Lung (tissue), 16 donors: ENCODE data around the gene SYNGR1. TPM values are rescaled to one million over a fixed set of nuclear protein-coding genes. Genes with fewer than 3 reads are reported as not detected.
A peak's percentile ranks its signal among the peaks of the same experiment; 100 is the strongest.

Experiments
- ATAC-seq: fragments of 200-7000 bp; cut with Tn5 transposase; one replicate; pipeline ENCODE4 v1.9.1; 2020; ENCODE audit warnings: moderate number of reproducible peaks; ENCODE audit not compliant: insufficient read depth, low FRiP score
- DNase-seq, 3 donors: peaks; one replicate each; pipeline ENCODE4 v3.0.0-alpha.2; 2013 to 2017
- H3K27ac ChIP-seq, 2 donors: one replicate each; pipeline ENCODE4 v1.5.1; 2013; ENCODE audit warnings: mild to moderate bottlenecking in 2 of 2, moderate library complexity in 2 of 2, control low read depth in 1 of 2, inconsistent platforms in 1 of 2, low read depth in 1 of 2, low read length in 1 of 2
- H3K27me3 ChIP-seq, 3 donors: one replicate each; pipeline ENCODE4 v1.5.1; 2013; ENCODE audit warnings: low read length in 2 of 3; ENCODE audit not compliant: control insufficient read depth in 3 of 3, insufficient read depth in 3 of 3
- H3K36me3 ChIP-seq, 4 donors: one replicate each; pipeline ENCODE4 v1.5.1; 2013; ENCODE audit warnings: low read length in 4 of 4, mild to moderate bottlenecking in 1 of 4, moderate library complexity in 1 of 4; ENCODE audit not compliant: control insufficient read depth in 4 of 4, insufficient read depth in 4 of 4
- H3K4me1 ChIP-seq, 5 donors: one replicate each; pipeline ENCODE4 v1.5.1; 2013; ENCODE audit warnings: low read length in 5 of 5, mild to moderate bottlenecking in 2 of 5, moderate library complexity in 1 of 5; ENCODE audit not compliant: control insufficient read depth in 5 of 5, insufficient read depth in 5 of 5
- H3K4me3 ChIP-seq: one replicate; pipeline ENCODE4 v1.5.1; 2013; ENCODE audit warnings: mild to moderate bottlenecking, control low read depth, moderate library complexity
- H3K9ac ChIP-seq, 2 donors: one replicate each; pipeline ENCODE4 v1.5.1; 2013; ENCODE audit warnings: low read length in 2 of 2, control low read depth in 1 of 2; ENCODE audit not compliant: insufficient read depth in 1 of 2
- H3K9me3 ChIP-seq, 4 donors: one replicate each; pipeline ENCODE4 v1.5.1; 2013; ENCODE audit warnings: low read length in 3 of 4, mild to moderate bottlenecking in 1 of 4, moderate library complexity in 1 of 4; ENCODE audit not compliant: control insufficient read depth in 4 of 4, insufficient read depth in 3 of 4
- WGBS, 2 donors: extraction: QIAGEN DNeasy Blood & Tissue Kit; methylation state at CpG; one replicate each; pipeline ENCODE4 v1.1.7; 2013; 5-methylcytosine and 5-hydroxymethylcytosine counted together
- long read RNA-seq, 5 donors: transcript quantifications; one replicate each; lab custom pipeline, GENCODE V29; 2026
- polyA plus RNA-seq, 2 donors: library from polyadenylated mRNA; stranded (reverse); fragments of 200-250 nt; gene quantifications; one replicate each; pipeline ENCODE4 v1.2.1, GENCODE V29; 2013
- total RNA-seq, 2 donors: library from RNA; depleted of rRNA in 1 of 2; stranded (reverse); fragments of >200 nt in 1 of 2; gene quantifications; one replicate each; pipeline ENCODE4 v1.2.1, GENCODE V29; 2014 to 2021
- TF ChIP-seq, protein P1 (sequence below): IDR thresholded peaks from 2 replicates; pipeline ENCODE4 v1.5.1; 2012; ENCODE audit warnings: mild to moderate bottlenecking; ENCODE audit errors: control extremely low read depth, extremely low read depth
- donor health status: control.
- donor health status: control.
- donor health status: Bipolar disorder and iron deficiency.
- donor health status: healthy.
- donor health status: DM: yes; HTN: yes; CAD: no.

SYNGR1 gene, protein sequence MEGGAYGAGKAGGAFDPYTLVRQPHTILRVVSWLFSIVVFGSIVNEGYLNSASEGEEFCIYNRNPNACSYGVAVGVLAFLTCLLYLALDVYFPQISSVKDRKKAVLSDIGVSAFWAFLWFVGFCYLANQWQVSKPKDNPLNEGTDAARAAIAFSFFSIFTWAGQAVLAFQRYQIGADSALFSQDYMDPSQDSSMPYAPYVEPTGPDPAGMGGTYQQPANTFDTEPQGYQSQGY
- total RNA-seq (10 to 100 TPM in 1 of 2 donors, 1 to 10 TPM in 1; 4.9 to 13.3 TPM), polyA plus RNA-seq (1 to 10 TPM; 3.5 to 6.1 TPM)
- long read RNA-seq, donor 1, full-length matches to known transcripts: 25 of 25 reads
- long read RNA-seq, donor 1, partial matches to known transcripts: 0 of 25 reads
- long read RNA-seq, donor 1, other reads (novel, unspliced or antisense): 0 of 25 reads
- long read RNA-seq, donor 2, full-length matches to known transcripts: 6 of 6 reads
- long read RNA-seq, donor 2, partial matches to known transcripts: 0 of 6 reads
- long read RNA-seq, donor 2, other reads (novel, unspliced or antisense): 0 of 6 reads
- long read RNA-seq, donor 3, full-length matches to known transcripts: 10 of 10 reads
- long read RNA-seq, donor 3, partial matches to known transcripts: 0 of 10 reads
- long read RNA-seq, donor 3, other reads (novel, unspliced or antisense): 0 of 10 reads
- long read RNA-seq, donor 4, full-length matches to known transcripts: 12 of 12 reads
- long read RNA-seq, donor 4, partial matches to known transcripts: 0 of 12 reads
- long read RNA-seq, donor 4, other reads (novel, unspliced or antisense): 0 of 12 reads
- long read RNA-seq, donor 5, full-length matches to known transcripts: 31 of 31 reads
- long read RNA-seq, donor 5, partial matches to known transcripts: 0 of 31 reads
- long read RNA-seq, donor 5, other reads (novel, unspliced or antisense): 0 of 31 reads

DNA sequence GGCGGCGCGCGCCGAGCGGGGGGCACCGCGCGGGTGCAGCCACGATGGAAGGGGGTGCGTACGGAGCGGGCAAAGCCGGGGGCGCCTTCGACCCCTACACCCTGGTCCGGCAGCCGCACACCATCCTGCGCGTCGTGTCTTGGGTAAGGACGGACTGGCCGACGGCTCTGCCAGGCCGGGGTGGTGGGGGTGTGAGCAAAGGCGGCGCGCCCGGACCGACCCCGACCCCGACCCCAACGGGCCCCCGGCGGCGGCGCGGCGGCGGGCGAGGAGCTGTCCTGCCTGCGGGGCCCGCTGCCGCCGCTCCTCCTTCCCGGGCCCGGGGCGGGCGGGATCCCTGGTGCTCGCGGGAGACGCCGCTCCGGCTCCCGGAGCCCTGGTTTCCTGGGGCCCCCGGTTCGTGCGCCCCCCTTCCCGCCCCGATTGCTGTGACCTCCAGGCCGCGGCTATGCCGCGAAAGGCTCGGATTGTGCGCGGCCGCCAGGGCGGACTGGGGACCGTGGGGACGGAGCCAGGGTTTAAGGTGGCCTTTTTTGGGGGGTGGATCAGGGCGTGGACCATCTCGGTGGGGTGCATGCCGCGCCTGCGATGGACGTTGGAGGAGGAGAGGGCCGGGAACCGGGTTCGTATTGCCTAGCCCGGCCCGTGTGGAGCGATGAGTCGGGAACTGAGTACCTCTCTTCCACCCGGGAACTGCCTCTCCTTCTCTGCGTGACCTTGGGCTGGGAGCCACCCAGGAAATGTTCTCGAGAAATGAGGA, at the start of gene SYNGR1:
TSS of gene SYNGR1 (plus strand) at position 25 of the 760 bp plus-strand sequence. CDS start at position 45, 20 bp downstream.
- H3K36me3 ChIP-seq: no peaks in the 10 kb centered on the region
- DNase-seq (peak in 2 of 3 donors; percentile 23 to 58), ATAC-seq (no peak)
- peak within 1 kb of the TSS in 1 of 2 donors; percentile 64 for H3K27ac ChIP-seq
- H3K27me3 ChIP-seq: no peaks in the 10 kb centered on the region
- no peaks in the 10 kb centered on the region for H3K9me3 ChIP-seq
- H3K4me1 ChIP-seq: peaks cover 0 to 22% (median 12%) of the 10 kb centered on the region in 5 donors
- TF ChIP-seq, protein P1, sequence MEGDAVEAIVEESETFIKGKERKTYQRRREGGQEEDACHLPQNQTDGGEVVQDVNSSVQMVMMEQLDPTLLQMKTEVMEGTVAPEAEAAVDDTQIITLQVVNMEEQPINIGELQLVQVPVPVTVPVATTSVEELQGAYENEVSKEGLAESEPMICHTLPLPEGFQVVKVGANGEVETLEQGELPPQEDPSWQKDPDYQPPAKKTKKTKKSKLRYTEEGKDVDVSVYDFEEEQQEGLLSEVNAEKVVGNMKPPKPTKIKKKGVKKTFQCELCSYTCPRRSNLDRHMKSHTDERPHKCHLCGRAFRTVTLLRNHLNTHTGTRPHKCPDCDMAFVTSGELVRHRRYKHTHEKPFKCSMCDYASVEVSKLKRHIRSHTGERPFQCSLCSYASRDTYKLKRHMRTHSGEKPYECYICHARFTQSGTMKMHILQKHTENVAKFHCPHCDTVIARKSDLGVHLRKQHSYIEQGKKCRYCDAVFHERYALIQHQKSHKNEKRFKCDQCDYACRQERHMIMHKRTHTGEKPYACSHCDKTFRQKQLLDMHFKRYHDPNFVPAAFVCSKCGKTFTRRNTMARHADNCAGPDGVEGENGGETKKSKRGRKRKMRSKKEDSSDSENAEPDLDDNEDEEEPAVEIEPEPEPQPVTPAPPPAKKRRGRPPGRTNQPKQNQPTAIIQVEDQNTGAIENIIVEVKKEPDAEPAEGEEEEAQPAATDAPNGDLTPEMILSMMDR: no peak
- H3K9ac ChIP-seq: peak within 1 kb of the TSS; percentile 39 to 65
- WGBS, 2 donors: 0 to 1% methylated on average over 41 to 87 of the region's 87 CpGs
- peak within 1 kb of the TSS; percentile 66 for H3K4me3 ChIP-seq

DNA sequence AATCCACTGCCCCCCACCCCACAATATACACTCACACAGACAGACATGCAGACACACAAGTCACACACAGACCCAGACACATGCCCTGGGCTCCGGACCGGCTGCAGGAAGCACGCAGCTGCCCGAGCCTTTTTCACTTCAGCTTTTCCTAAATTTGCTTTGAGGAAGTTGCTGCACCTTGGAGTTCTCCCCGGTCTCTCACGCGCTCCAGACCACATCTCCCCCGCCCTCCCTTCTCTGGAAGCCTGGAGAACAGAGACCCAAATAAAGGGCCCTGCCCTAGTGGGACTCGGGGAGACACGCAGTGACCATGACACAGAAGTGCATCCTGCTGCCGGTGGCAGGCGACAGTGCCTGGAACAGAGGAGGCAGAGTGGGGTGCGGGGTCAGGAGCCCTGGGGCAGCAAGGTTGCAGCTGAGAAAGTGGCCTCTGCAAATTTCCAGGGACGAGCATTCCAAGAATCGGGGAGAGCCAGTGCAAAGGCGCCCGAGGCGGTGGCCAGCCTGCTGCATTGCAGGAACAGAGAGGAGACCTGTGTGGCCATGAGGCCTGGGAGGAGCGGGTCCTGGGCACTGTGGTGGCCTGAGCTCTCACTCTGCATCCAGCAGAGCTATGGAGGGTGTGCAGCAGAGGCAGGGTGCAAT, 49.5 kb upstream of the SYNGR1 start:
- Histone ChIP-seq H3K9ac (no peak overlapping the region), H3K9me3 (no peaks in the 10 kb centered on the region), H3K36me3 (no peaks in the 10 kb centered on the region), H3K4me1 (peaks cover 0 to 24% (median 5%) of the 10 kb centered on the region in 5 donors), H3K27ac (peak overlapping the region; percentile 25 to 76), H3K27me3 (no peaks in the 10 kb centered on the region), H3K4me3 (no peak overlapping the region)
- WGBS, 2 donors: 14 to 23% methylated on average over 19 of the region's 19 CpGs
- ATAC-seq (no peak), DNase-seq (no peak)
- TF ChIP-seq, protein P1: no peak

DNA sequence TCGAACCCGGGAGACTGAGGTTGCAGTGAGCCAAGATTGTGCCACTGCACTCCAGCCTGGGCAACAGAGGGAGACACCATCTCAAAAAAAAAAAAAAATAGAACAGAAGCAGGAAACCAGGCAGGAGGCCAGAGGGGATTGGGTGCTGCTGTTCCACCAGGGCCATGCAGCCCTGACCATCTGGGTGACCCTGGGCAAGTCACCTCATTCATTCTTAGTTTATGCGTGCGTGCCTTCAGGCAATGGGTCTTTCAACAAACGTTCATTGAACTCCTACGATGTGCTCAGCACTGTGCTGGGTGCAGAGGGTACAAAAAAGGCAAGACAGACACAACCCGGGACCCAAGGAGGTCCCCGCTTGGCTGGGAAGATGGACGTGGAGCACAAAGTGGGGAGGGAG, 48.7 kb upstream of the SYNGR1 start:
- ATAC-seq (no peak), DNase-seq (no peak)
- Histone ChIP-seq H3K9me3 (no peaks in the 10 kb centered on the region), H3K4me3 (no peak overlapping the region), H3K4me1 (peaks cover 0 to 24% (median 5%) of the 10 kb centered on the region in 5 donors), H3K27me3 (no peaks in the 10 kb centered on the region), H3K9ac (no peak overlapping the region), H3K36me3 (no peaks in the 10 kb centered on the region), H3K27ac (no peak overlapping the region)
- WGBS, 2 donors: 83 to 90% methylated on average over 9 of the region's 9 CpGs
- TF ChIP-seq, protein P1: no peak
